Osteocyte (in vitro differentiated cells): ENCODE measurements around the gene KIF7. TPM values are rescaled to one million over a fixed set of nuclear protein-coding genes. Genes with fewer than 3 reads are reported as not detected.

Source experiments
- DNase-seq: peaks from one replicate; pipeline ENCODE4 v3.0.0; 2021; ENCODE audit warnings: mixed read lengths; ENCODE audit not compliant: unreplicated experiment; ENCODE audit errors: extremely low spot score
- H3K27ac Mint-ChIP-seq: one replicate; pipeline ENCODE4 v1.8.0; 2021; ENCODE audit warnings: mild to moderate bottlenecking, mixed read lengths; ENCODE audit not compliant: unreplicated experiment
- H3K27me3 Mint-ChIP-seq: one replicate; pipeline ENCODE4 v1.8.0; 2021; ENCODE audit warnings: mixed read lengths; ENCODE audit not compliant: unreplicated experiment
- H3K36me3 Mint-ChIP-seq: one replicate; pipeline ENCODE4 v1.8.0; 2021; ENCODE audit warnings: mixed read lengths; ENCODE audit not compliant: unreplicated experiment
- H3K4me1 Mint-ChIP-seq: one replicate; pipeline ENCODE4 v1.8.0; 2021; ENCODE audit warnings: mixed read lengths; ENCODE audit not compliant: unreplicated experiment
- H3K4me3 Mint-ChIP-seq: one replicate; pipeline ENCODE4 v1.8.0; 2021; ENCODE audit warnings: mild to moderate bottlenecking, moderate library complexity, mixed read lengths; ENCODE audit not compliant: unreplicated experiment
- H3K9me3 Mint-ChIP-seq: one replicate; pipeline ENCODE4 v1.8.0; 2021; ENCODE audit warnings: mixed read lengths; ENCODE audit not compliant: unreplicated experiment
- total RNA-seq: library from RNA; stranded (reverse); gene quantifications from 2 replicates; pipeline ENCODE4 v1.2.1, GENCODE V29; 2021
- TF ChIP-seq, protein P1 (sequence below): fragments of 200-600 bp; sonication (generic); IDR thresholded peaks from 2 replicates; pipeline ENCODE4 v1.5.0; 2021; ENCODE audit warnings: antibody characterized with exemption, mild to moderate bottlenecking, moderate library complexity

KIF7 gene
- total RNA-seq, 1 donor from 2014 or later = 20.0 TPM

DNA sequence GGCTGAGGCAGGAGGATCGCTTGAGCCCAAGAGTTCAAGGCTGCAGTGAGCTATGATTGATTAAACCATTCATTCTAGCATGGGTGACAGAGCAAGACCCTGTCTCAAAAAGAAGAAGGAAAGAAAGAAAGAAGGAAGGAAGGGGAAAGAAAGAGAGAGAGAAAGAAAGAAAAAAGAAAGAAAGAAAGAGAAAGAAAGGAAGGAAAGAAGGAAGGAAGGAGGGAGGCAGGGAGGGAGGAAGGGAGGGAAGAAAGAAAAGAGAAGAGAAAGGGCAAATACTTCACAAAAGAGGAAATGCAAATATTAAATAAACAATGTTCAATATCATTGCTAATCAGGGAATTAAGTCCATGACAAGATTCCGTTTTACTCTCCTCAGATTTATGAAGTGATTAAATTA is 4.0 kb upstream of the KIF7 start:
- H3K27me3 Mint-ChIP-seq = peaks cover 2% of the 10 kb centered on the region
- no peak overlapping the region for H3K27ac Mint-ChIP-seq
- DNase-seq = no peak
- no peak overlapping the region for H3K4me3 Mint-ChIP-seq
- peaks cover 21% of the 10 kb centered on the region for H3K4me1 Mint-ChIP-seq
- no peaks in the 10 kb centered on the region for H3K9me3 Mint-ChIP-seq
- H3K36me3 Mint-ChIP-seq = no peaks in the 10 kb centered on the region
- TF ChIP-seq, protein P1, sequence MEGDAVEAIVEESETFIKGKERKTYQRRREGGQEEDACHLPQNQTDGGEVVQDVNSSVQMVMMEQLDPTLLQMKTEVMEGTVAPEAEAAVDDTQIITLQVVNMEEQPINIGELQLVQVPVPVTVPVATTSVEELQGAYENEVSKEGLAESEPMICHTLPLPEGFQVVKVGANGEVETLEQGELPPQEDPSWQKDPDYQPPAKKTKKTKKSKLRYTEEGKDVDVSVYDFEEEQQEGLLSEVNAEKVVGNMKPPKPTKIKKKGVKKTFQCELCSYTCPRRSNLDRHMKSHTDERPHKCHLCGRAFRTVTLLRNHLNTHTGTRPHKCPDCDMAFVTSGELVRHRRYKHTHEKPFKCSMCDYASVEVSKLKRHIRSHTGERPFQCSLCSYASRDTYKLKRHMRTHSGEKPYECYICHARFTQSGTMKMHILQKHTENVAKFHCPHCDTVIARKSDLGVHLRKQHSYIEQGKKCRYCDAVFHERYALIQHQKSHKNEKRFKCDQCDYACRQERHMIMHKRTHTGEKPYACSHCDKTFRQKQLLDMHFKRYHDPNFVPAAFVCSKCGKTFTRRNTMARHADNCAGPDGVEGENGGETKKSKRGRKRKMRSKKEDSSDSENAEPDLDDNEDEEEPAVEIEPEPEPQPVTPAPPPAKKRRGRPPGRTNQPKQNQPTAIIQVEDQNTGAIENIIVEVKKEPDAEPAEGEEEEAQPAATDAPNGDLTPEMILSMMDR = no peak

DNA sequence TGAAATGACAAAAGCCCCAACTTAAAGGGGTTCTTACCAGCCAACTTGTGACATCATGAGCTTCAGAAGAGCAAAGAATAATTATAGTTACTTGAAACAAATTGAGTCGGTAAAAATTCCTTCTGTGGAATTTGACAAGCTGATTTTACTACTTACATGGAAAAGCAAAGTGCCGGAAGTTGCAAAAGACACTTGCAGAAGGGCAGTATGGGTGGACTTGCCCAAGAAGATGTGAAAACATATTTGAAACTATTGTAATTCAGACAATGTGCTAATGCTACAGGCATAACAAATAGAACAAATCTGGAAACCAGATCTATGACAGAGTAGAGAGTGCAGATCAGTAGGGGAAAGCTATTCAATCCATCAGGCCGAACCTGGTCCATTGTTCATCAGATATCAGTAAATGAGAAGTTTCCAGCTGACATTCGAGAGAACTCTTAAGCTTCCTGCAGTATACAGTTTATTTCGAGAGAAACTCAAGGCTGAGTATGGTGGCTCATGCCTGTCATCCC is 2.5 kb upstream of the KIF7 start:
- H3K9me3 Mint-ChIP-seq = no peaks in the 10 kb centered on the region
- TF ChIP-seq, protein P1 = no peak
- no peaks in the 10 kb centered on the region for H3K36me3 Mint-ChIP-seq
- no peak for DNase-seq
- peaks cover 2% of the 10 kb centered on the region for H3K27me3 Mint-ChIP-seq
- H3K4me3 Mint-ChIP-seq = no peak overlapping the region
- H3K27ac Mint-ChIP-seq = no peak overlapping the region
- peaks cover 21% of the 10 kb centered on the region for H3K4me1 Mint-ChIP-seq

DNA sequence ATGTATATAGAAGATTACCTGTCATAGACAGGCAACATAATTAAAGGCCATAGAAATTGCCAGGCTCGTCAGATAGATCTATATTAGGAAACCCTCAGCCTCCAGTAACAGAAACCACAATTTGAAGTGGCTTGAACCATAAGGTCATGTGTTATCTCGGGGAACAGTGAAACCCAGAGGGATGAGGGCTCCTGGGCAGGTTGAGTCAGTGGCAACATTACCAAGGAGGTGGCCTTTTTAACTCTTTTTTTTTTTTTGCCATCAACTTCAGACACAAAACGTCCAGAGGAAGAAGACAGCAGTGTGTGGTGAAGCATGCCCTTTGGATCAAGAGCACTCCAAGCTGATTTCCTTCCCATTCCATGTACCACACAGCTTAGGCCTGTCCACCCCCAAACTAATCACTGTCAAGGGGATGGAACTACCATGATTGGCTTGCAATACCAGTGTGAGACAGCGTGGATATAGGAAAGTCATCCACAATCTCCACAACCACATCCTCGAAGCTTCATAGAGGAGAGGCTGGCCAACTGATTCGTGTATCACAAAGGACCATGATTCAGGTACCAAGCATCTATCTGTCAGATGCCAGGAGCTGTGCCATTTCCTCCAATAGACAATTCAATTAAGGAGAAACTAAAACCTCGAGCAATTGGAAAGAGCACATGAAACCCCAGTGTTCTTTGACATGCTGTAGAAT is 999 bp upstream of the KIF7 start:
- DNase-seq = no peak
- Mint-ChIP-seq H3K9me3 (no peaks in the 10 kb centered on the region), H3K36me3 (peaks cover 4% of the 10 kb centered on the region), H3K27ac (peak overlapping the region; percentile 68), H3K4me1 (peaks cover 15% of the 10 kb centered on the region), H3K27me3 (peaks cover 2% of the 10 kb centered on the region), H3K4me3 (peak overlapping the region; percentile 82)
- TF ChIP-seq, protein P1 = no peak

DNA sequence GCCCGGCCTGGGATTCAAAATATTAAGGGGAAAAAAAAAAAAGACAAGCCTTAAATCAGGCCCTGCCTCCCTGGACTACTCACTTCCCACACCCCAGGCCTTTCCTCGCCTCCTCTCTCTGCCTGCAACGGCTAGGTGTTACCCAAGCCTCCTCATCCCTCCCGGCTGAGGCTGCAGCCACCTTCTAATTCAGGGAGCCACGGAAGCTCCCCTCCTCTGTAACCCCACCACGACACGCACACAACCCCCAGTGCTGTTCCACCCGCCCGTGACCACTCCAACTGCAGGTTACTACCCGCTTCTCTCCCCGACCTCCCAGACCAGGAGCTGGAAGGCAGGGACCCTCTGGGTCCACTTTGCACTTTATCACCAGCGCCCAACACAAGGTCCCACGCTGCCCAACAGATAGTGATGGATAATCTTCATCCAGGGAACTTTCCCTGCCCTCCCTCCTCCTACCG is 936 bp downstream of the KIF7 start:
- no peak for DNase-seq
- Mint-ChIP-seq H3K9me3 (no peaks in the 10 kb centered on the region), H3K27me3 (no peaks in the 10 kb centered on the region), H3K36me3 (peaks cover 8% of the 10 kb centered on the region), H3K27ac (peak overlapping the region; percentile 78), H3K4me3 (peak overlapping the region; percentile 91), H3K4me1 (peaks cover 15% of the 10 kb centered on the region)
- TF ChIP-seq, protein P1 = no peak

DNA sequence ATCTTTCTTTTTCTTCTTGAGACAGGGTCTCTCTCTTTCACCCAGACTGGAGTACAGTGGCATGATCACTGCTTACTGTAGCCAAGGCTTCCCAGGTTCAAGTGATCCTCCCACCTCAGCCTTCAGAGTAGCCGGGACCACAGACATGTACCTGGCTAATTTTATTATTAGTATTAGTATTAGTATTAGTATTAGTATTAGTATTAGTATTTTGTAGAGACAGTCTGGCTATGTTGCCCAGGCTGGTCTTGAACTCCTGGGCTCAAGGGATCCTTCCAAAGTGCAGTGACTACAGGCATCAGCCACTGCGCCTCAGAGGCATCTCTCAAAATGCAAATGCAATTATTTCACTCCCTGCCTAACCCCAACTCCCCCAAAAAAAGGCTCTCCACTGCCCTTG is 1.7 kb downstream of the KIF7 start:
- Mint-ChIP-seq H3K4me3 (peak overlapping the region; percentile 42), H3K4me1 (peaks cover 15% of the 10 kb centered on the region), H3K27me3 (no peaks in the 10 kb centered on the region), H3K36me3 (peaks cover 8% of the 10 kb centered on the region), H3K27ac (peak overlapping the region; percentile 53), H3K9me3 (no peaks in the 10 kb centered on the region)
- TF ChIP-seq, protein P1 = no peak
- no peak for DNase-seq
